HL-60 (cell line): Measurements from ENCODE around the gene DOCK2.

Source experiments
- CTCF ChIP-seq: IDR thresholded peaks from one replicate; pipeline ENCODE4 v1.5.1; 2011; ENCODE audit warnings: low read length, control low read depth, inconsistent platforms; ENCODE audit not compliant: insufficient read depth
- GABPA ChIP-seq: IDR thresholded peaks from 2 replicates; pipeline ENCODE4 v1.6.1; 2012; ENCODE audit warnings: low read depth
- POLR2AphosphoS5 ChIP-seq: IDR thresholded peaks from 2 replicates; pipeline ENCODE4 v1.6.1; 2012; ENCODE audit warnings: low read depth
- REST ChIP-seq: IDR thresholded peaks from 2 replicates; pipeline ENCODE4 v1.6.1; 2012; ENCODE audit warnings: low read depth; ENCODE audit not compliant: insufficient replicate concordance

- TF ChIP-seq CTCF (no peak), REST (no peak), POLR2AphosphoS5 (no peak), GABPA (no peak)
These were observed 233.1 kb downstream of the DOCK2 start for GRCh38 chr5:169870211-169870610.
